ENCODE data around the gene PHKB. TPM values are rescaled to one million over a fixed set of nuclear protein-coding genes. Genes with fewer than 3 reads are reported as not detected.
"Not testable (repeated sequence)": the region's sequence is repeated elsewhere in the genome, so short reads cannot be mapped to it uniquely, and the experiment has no call there.

PHKB gene
- total RNA-seq, 2 experiments from 2014 or later, result 18.2 to 20.2 TPM

GRCh38 chr16:47511882-47512281, 50.8 kb downstream of the PHKB start:
- no peak overlapping the region for H3K4me3 Mint-ChIP-seq
- no peak for DNase-seq
- H3K4me1 Mint-ChIP-seq, result no peaks in the 10 kb centered on the region
- H3K27me3 Mint-ChIP-seq, result no peaks in the 10 kb centered on the region
- H3K36me3 Mint-ChIP-seq, result peaks cover 11% of the 10 kb centered on the region
- H3K27ac Mint-ChIP-seq, result no peak overlapping the region
- no peaks in the 10 kb centered on the region for H3K9me3 Mint-ChIP-seq

GRCh38 chr16:47519037-47519436, 57.9 kb downstream of the PHKB start:
- peaks cover 7% of the 10 kb centered on the region for H3K4me1 Mint-ChIP-seq
- no peak overlapping the region for H3K27ac Mint-ChIP-seq
- H3K4me3 Mint-ChIP-seq, result no peak overlapping the region
- DNase-seq, result no peak
- peaks cover 39% of the 10 kb centered on the region for H3K36me3 Mint-ChIP-seq
- no peaks in the 10 kb centered on the region for H3K27me3 Mint-ChIP-seq
- H3K9me3 Mint-ChIP-seq, result peaks cover 4% of the 10 kb centered on the region

- H3K9me3 Mint-ChIP-seq, result peaks cover 4% of the 10 kb centered on the region
- H3K27me3 Mint-ChIP-seq, result no peaks in the 10 kb centered on the region
- no peak overlapping the region for H3K4me3 Mint-ChIP-seq
- no peak for DNase-seq
- H3K27ac Mint-ChIP-seq, result no peak overlapping the region
- peaks cover 7% of the 10 kb centered on the region for H3K4me1 Mint-ChIP-seq
- H3K36me3 Mint-ChIP-seq, result peaks cover 41% of the 10 kb centered on the region
Measured at GRCh38 chr16:47519546-47519945, 58.4 kb downstream of the PHKB start.

- Mint-ChIP-seq H3K27me3 (no peaks in the 10 kb centered on the region), H3K36me3 (peaks cover 41% of the 10 kb centered on the region), H3K4me1 (peaks cover 7% of the 10 kb centered on the region), H3K27ac (no peak overlapping the region), H3K4me3 (no peak overlapping the region), H3K9me3 (peaks cover 4% of the 10 kb centered on the region)
- no peak for DNase-seq
Measured at GRCh38 chr16:47519996-47520679, 59.0 kb downstream of the PHKB start.

GRCh38 chr16:47523342-47524006, 62.3 kb downstream of the PHKB start:
- DNase-seq, result no peak
- Mint-ChIP-seq H3K27ac (no peak overlapping the region), H3K4me3 (no peak overlapping the region), H3K4me1 (peaks cover 7% of the 10 kb centered on the region), H3K27me3 (no peaks in the 10 kb centered on the region), H3K36me3 (peaks cover 39% of the 10 kb centered on the region), H3K9me3 (peaks cover 4% of the 10 kb centered on the region)

- DNase-seq, result no peak
- Mint-ChIP-seq H3K36me3 (peaks cover 39% of the 10 kb centered on the region), H3K4me3 (no peak overlapping the region), H3K27me3 (no peaks in the 10 kb centered on the region), H3K27ac (no peak overlapping the region), H3K4me1 (peaks cover 7% of the 10 kb centered on the region), H3K9me3 (peaks cover 4% of the 10 kb centered on the region)
Measured at GRCh38 chr16:47524007-47524405, 62.9 kb downstream of the PHKB start.

- H3K9me3 Mint-ChIP-seq, result peaks cover 6% of the 10 kb centered on the region
- H3K36me3 Mint-ChIP-seq, result peaks cover 40% of the 10 kb centered on the region
- H3K27ac Mint-ChIP-seq, result no peak overlapping the region
- no peak overlapping the region for H3K4me3 Mint-ChIP-seq
- H3K4me1 Mint-ChIP-seq, result peaks cover 4% of the 10 kb centered on the region
- no peaks in the 10 kb centered on the region for H3K27me3 Mint-ChIP-seq
- DNase-seq, result no peak
Measured at GRCh38 chr16:47528431-47528830, 67.3 kb downstream of the PHKB start.

- no peak overlapping the region for H3K27ac Mint-ChIP-seq
- DNase-seq, result no peak
- H3K27me3 Mint-ChIP-seq, result no peaks in the 10 kb centered on the region
- H3K36me3 Mint-ChIP-seq, result peaks cover 68% of the 10 kb centered on the region
- no peaks in the 10 kb centered on the region for H3K4me1 Mint-ChIP-seq
- H3K4me3 Mint-ChIP-seq, result no peak overlapping the region
- peaks cover 30% of the 10 kb centered on the region for H3K9me3 Mint-ChIP-seq
Measured at GRCh38 chr16:47533744-47534292, 72.7 kb downstream of the PHKB start.

- Mint-ChIP-seq H3K27ac (no peak overlapping the region), H3K4me3 (no peak overlapping the region), H3K4me1 (no peaks in the 10 kb centered on the region), H3K36me3 (peaks cover 79% of the 10 kb centered on the region), H3K9me3 (peaks cover 48% of the 10 kb centered on the region), H3K27me3 (no peaks in the 10 kb centered on the region)
- no peak for DNase-seq
Measured at GRCh38 chr16:47538472-47538871, 77.3 kb downstream of the PHKB start.

- not testable (repeated sequence) for H3K4me3 Mint-ChIP-seq, H3K27ac Mint-ChIP-seq, DNase-seq, H3K27me3 Mint-ChIP-seq, H3K4me1 Mint-ChIP-seq
- peaks cover 55% of the 10 kb centered on the region for H3K9me3 Mint-ChIP-seq
- H3K36me3 Mint-ChIP-seq, result peaks cover 82% of the 10 kb centered on the region
Measured at GRCh38 chr16:47539707-47540670, 78.9 kb downstream of the PHKB start.

- DNase-seq, H3K27me3 Mint-ChIP-seq, H3K27ac Mint-ChIP-seq, H3K4me3 Mint-ChIP-seq, H3K4me1 Mint-ChIP-seq: not testable (repeated sequence)
- peaks cover 58% of the 10 kb centered on the region for H3K9me3 Mint-ChIP-seq
- peaks cover 84% of the 10 kb centered on the region for H3K36me3 Mint-ChIP-seq
Measured at GRCh38 chr16:47541135-47541534, 80.0 kb downstream of the PHKB start.

- not testable (repeated sequence) for DNase-seq, H3K27ac Mint-ChIP-seq, H3K4me3 Mint-ChIP-seq, H3K4me1 Mint-ChIP-seq, H3K27me3 Mint-ChIP-seq
- peaks cover 48% of the 10 kb centered on the region for H3K9me3 Mint-ChIP-seq
- H3K36me3 Mint-ChIP-seq, result peaks cover 83% of the 10 kb centered on the region
Measured at GRCh38 chr16:47544255-47544654, 83.1 kb downstream of the PHKB start.

GRCh38 chr16:47551185-47551584, 90.1 kb downstream of the PHKB start:
- not testable (repeated sequence) for H3K27me3 Mint-ChIP-seq, H3K4me1 Mint-ChIP-seq, DNase-seq, H3K27ac Mint-ChIP-seq, H3K4me3 Mint-ChIP-seq
- Mint-ChIP-seq H3K9me3 (peaks cover 34% of the 10 kb centered on the region), H3K36me3 (peaks cover 90% of the 10 kb centered on the region)

- not testable (repeated sequence) for DNase-seq, H3K27me3 Mint-ChIP-seq, H3K4me3 Mint-ChIP-seq, H3K4me1 Mint-ChIP-seq, H3K27ac Mint-ChIP-seq
- H3K9me3 Mint-ChIP-seq, result peaks cover 34% of the 10 kb centered on the region
- H3K36me3 Mint-ChIP-seq, result peaks cover 88% of the 10 kb centered on the region
Measured at GRCh38 chr16:47551767-47552166, 90.6 kb downstream of the PHKB start.
